Measurements from ENCODE around the gene SBF2. TPM values are rescaled to one million over a fixed set of nuclear protein-coding genes. Genes with fewer than 3 reads are reported as not detected.

SBF2 gene
- total RNA-seq, 4 donors from 2014 or later = 44.6 to 59.4 (median 53.4) TPM

DNA sequence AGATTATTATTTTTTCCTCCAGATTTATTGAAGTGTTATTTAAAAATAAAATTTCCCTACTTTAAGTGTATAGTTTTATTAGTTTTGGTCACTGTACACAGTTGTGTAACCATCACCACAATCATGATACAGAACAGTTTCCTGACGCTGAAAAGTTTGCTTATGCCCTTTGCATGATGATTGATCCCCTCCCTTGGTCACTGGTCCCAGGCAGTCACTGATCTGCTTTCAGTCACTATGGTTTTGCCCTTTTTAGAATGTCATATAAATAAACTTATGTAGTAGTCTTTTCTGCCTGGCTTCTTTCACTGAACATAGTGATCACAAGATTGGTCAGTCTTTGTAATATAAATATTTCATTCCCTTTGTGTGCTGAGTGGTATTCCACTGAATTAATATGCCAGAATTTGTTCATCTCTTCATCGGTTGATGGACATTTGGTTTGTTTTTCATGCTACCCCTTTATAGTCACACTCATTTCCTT, 489.6 kb downstream of the SBF2 start:
- Histone ChIP-seq H3K9me3 (no peaks in the 10 kb centered on the region), H3K4me1 (peaks cover 30 to 41% (median 38%) of the 10 kb centered on the region in 4 donors), H3K4me3 (no peak overlapping the region), H3K27ac (replicated peaks in 1 of 4) (peak overlapping the region; percentile 71 to 80 (median 75)), H3K27me3 (no peaks in the 10 kb centered on the region), H3K36me3 (peaks cover 0 to 32% (median 20%) of the 10 kb centered on the region in 4 donors)
- no peak for DNase-seq (ENCODE audit: extremely low spot score)
- WGBS = 38% methylated on average over 2 of the region's 2 CpGs
- intact Hi-C loops (cut with DNase I) = loop anchor here (5.0 kb wide), 1 partner anchor 42 kb away; no protein-coding TSS in a partner anchor
- TF ChIP-seq EP300 (IDR thresholded peaks at IDR 0.05) (no peak), POLR2A (IDR thresholded peaks at IDR 0.05; ENCODE audit: low read depth) (no peak), CTCF (IDR thresholded peaks at IDR 0.05) (no peak), POLR2AphosphoS5 (IDR thresholded peaks at IDR 0.05) (no peak)

- DNase-seq (ENCODE audit: extremely low spot score) = no peak
- intact Hi-C loops (cut with DNase I) = loop anchor here (5.0 kb wide), 1 partner anchor 42 kb away; no protein-coding TSS in a partner anchor
- H3K27ac ChIP-seq (replicated peaks in 1 of 4) = peak overlapping the region; percentile 71 to 80 (median 75)
- 42% methylated on average over 5 of the region's 5 CpGs for WGBS
- no peak overlapping the region for H3K4me3 ChIP-seq
- H3K36me3 ChIP-seq = peaks cover 0 to 32% (median 20%) of the 10 kb centered on the region in 4 donors
- H3K9me3 ChIP-seq = no peaks in the 10 kb centered on the region
- TF ChIP-seq POLR2AphosphoS5 (IDR thresholded peaks at IDR 0.05) (no peak), EP300 (IDR thresholded peaks at IDR 0.05) (no peak), POLR2A (IDR thresholded peaks at IDR 0.05; ENCODE audit: low read depth) (no peak), CTCF (IDR thresholded peaks at IDR 0.05) (no peak)
- H3K27me3 ChIP-seq = no peaks in the 10 kb centered on the region
- H3K4me1 ChIP-seq = peaks cover 30 to 41% (median 38%) of the 10 kb centered on the region in 4 donors
These were observed 490.2 kb downstream of the SBF2 start for GRCh38 chr11:9803685-9804418.

DNA sequence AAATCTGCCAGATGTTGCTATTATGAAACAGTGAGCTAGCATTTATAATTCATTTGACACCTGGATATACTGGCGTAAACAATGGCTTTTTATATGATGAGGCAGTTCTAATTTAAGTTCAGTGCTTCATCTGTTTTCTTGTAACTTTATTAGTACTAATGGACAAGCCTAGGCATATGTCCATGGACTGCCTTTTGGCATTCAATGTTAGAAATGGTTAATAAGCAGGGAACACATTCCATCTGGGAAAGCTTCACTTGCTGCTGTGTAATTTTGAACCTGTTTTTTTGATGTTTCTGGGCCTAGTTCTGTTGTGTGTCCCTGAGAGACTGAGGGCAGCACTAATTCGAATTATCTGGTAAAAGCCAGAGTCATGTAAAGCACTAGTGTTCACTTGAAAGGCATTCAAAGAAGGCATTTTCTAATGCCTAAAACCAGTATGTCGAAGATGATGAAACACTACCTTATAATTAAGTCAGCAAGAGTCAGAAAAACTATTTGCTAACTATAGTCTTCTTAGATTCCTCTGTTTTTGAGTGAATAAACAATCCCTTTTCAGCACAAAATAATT, 491.6 kb downstream of the SBF2 start:
- no peak overlapping the region for H3K4me3 ChIP-seq
- peaks cover 30 to 41% (median 38%) of the 10 kb centered on the region in 4 donors for H3K4me1 ChIP-seq
- peaks cover 0 to 21% (median 10%) of the 10 kb centered on the region in 4 donors for H3K36me3 ChIP-seq
- intact Hi-C loops (cut with DNase I) = loop anchor here (5.0 kb wide), 1 partner anchor 40 kb away; no protein-coding TSS in a partner anchor
- peak overlapping the region; percentile 71 to 80 (median 75) for H3K27ac ChIP-seq (replicated peaks in 1 of 4)
- no peak for TF ChIP-seq POLR2A (IDR thresholded peaks at IDR 0.05; ENCODE audit: low read depth)
- TF ChIP-seq POLR2AphosphoS5 (IDR thresholded peaks at IDR 0.05) = peak; percentile 16 to 71
- H3K27me3 ChIP-seq = no peaks in the 10 kb centered on the region
- no peak for DNase-seq (ENCODE audit: extremely low spot score)
- H3K9me3 ChIP-seq = no peaks in the 10 kb centered on the region
- 25% methylated on average over 3 of the region's 3 CpGs for WGBS

GRCh38 chr11:9799886-9800285, 494.1 kb downstream of the SBF2 start:
- H3K4me1 ChIP-seq = peaks cover 30 to 38% (median 35%) of the 10 kb centered on the region in 4 donors
- H3K9me3 ChIP-seq = no peaks in the 10 kb centered on the region
- no peak overlapping the region for H3K27ac ChIP-seq (replicated peaks in 1 of 4)
- TF ChIP-seq POLR2A (IDR thresholded peaks at IDR 0.05; ENCODE audit: low read depth) (no peak), POLR2AphosphoS5 (IDR thresholded peaks at IDR 0.05) (no peak), EP300 (IDR thresholded peaks at IDR 0.05) (no peak), CTCF (IDR thresholded peaks at IDR 0.05) (no peak)
- H3K4me3 ChIP-seq = no peak overlapping the region
- H3K27me3 ChIP-seq = no peaks in the 10 kb centered on the region
- intact Hi-C loops (cut with DNase I) = loop anchor here (5.0 kb wide), 1 partner anchor 38 kb away; no protein-coding TSS in a partner anchor
- peaks cover 0 to 9% (median 3%) of the 10 kb centered on the region in 4 donors for H3K36me3 ChIP-seq
- DNase-seq (ENCODE audit: extremely low spot score) = no peak
- WGBS = 88% methylated on average over 3 of the region's 3 CpGs

- Histone ChIP-seq H3K36me3 (peaks cover 0 to 17% (median 8%) of the 10 kb centered on the region in 4 donors), H3K9me3 (no peaks in the 10 kb centered on the region), H3K4me3 (no peak overlapping the region), H3K27me3 (no peaks in the 10 kb centered on the region), H3K27ac (replicated peaks in 1 of 4) (no peak overlapping the region), H3K4me1 (peaks cover 6 to 12% (median 9%) of the 10 kb centered on the region in 4 donors)
- intact Hi-C loops (cut with DNase I) = no loop called here
- TF ChIP-seq POLR2A (IDR thresholded peaks at IDR 0.05; ENCODE audit: low read depth) (no peak), EP300 (IDR thresholded peaks at IDR 0.05) (no peak), POLR2AphosphoS5 (IDR thresholded peaks at IDR 0.05) (no peak), CTCF (IDR thresholded peaks at IDR 0.05) (no peak)
- no peak for DNase-seq (ENCODE audit: extremely low spot score)
- WGBS = 92% methylated on average over 4 of the region's 4 CpGs
These were observed 496.7 kb downstream of the SBF2 start for GRCh38 chr11:9797300-9797699.
